Stimulated activated CD8-positive, alpha-beta memory T cell treated with anti-CD3 and anti-CD28 coated beads, Interleukin-12 subunit alpha, Interleukin-12 subunit beta, amount 100 ng/mL, for 24 hours (primary cell): ENCODE data around the gene SLC4A8.

Experiments used
- DNase-seq: peaks from one replicate; pipeline ENCODE4 v3.0.0-alpha.2; 2020; ENCODE audit errors: extremely low read depth

SLC4A8 gene

GRCh38 chr12:51424662-51425539, at the start of gene SLC4A8:
Gene SLC4A8 (plus strand): TSS chr12:51424831. CDS start chr12:51424988, 157 bp downstream.
- peak; percentile 48 for DNase-seq

- DNase-seq = no peak
Measured at GRCh38 chr12:51374856-51375255, 49.8 kb upstream of the SLC4A8 start.

GRCh38 chr12:51377099-51377984, 47.3 kb upstream of the SLC4A8 start:
- DNase-seq = no peak

DNA sequence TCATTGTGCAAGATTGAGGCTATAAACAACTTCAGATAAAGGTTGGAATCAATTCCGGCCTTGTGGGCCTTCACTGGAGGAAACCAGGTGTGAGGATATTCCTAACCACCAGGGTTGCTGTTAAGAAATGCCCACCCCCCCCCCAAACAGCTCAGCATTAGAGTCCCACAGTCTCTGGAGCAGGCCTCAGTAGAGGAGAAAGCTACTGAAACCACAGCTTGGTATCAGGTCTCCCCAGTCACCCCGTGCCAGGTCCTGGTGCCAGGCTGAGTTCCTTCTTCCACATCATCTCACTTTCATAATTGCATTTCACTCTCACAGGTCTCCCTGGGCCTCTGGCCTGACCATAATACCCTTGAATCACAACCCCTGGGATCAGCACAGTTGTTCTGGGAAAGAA, 45.9 kb upstream of the SLC4A8 start:
- no peak for DNase-seq

- DNase-seq = no peak
Measured at GRCh38 chr12:51379571-51379970, 45.1 kb upstream of the SLC4A8 start.

DNA sequence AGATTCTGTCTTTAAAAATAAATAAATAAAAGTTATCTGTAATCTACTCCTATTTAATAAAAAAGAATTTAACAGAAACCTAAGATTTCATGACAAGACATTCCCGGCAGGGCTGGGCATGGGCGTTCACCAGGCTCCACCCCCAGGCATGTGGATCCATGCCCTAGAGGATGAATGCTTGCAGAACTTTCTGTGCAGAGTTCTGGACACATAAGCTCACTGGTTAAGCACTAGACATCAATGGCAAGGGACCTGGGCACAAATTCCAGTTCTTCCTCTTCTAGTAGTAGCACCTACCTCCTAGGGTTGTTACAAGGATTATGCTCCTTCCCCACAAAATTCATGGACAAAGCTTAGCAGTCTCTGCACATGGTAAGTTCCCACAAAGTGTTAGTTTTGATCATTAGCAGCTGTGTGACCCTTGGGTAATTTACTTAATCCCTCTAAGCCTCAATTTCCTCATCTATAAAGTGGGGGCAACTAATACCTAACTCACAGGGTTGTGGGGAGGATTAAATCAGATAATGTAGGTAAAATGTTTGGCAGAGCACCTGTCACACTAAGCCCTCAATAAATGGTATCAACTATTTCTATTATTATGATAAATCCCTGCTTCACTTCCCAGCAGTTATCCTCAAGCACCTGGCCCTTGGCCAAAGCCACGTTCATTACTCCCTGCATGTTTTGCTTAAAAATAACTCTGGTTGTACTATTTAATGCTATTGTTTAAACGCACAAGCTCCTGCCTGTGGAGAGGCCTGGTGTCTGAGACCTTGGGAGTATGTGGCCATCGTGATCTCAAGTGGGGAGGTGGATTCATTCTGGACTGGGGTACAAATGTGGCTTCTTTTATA, 43.2 kb upstream of the SLC4A8 start:
- no peak for DNase-seq

DNA sequence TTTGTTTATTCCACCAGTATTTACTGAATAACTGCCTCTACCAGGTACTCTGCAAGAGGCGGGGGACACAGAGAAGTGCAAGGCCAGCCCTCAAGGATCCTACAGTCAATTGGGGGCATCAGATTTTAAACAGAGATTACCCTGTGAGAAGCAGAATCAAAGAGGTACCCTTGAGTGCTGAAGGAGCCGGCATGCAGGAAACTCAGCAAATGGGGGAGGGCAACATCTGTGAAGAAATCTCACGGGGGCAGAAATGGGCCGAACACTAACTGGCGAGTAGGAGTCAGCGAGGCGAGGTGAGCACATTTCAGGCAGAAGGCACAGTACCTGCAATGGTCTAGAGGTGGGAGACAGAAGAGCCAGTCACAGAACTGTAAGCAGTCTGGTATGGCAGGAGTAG, 42.5 kb upstream of the SLC4A8 start:
- no peak for DNase-seq

DNA sequence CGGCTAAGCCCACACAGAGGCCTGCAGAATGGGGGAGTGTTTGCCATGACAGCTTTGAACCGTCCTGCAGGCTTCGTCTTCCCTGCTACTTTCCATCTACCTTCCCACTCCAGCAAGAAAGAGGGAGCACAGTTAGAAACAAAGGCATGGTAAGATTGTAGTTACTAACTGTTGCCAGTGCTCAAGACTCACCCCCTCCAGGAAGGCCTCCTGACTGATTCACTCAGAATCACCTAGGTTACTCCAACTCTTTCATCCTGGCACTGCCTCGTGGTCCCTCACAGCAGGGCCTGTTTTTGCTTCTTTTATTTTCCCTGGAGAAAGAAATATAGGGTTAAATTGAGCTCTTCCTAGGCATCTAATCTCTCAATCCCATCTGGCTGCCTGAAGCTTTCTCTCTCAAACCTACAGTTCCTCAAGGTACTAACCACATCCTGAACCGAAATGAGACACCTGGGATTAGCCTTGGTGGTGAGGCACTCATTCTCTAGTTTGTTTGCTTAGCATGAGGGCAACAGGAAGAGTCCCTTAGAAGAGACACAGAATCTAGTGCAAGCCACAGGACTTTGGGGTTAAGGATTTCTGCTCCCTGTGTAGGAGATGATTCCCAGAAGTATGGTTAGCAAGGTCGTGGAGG, 41.2 kb upstream of the SLC4A8 start:
- DNase-seq = no peak

GRCh38 chr12:51386351-51386750, 38.3 kb upstream of the SLC4A8 start:
- no peak for DNase-seq

GRCh38 chr12:51388069-51388799, 36.4 kb upstream of the SLC4A8 start:
- no peak for DNase-seq

DNA sequence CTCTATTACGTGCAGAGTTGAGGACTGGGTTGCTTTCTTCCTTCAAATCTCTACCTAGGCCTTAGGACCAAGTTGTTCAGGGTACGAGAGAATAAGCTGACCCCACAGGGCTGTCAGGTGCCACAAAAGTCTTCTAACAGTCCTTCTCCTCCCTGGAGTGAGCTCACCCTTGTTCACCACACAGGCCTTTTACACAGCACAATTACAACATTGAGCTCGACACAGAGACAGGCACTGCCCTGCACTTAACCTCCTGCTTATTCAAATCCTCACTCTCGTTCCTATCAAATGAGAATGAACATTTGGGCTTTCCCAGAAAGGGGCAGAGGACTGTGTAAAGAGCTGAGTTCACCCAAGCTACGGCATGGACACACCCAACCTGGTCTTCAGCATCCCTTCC, 35.8 kb upstream of the SLC4A8 start:
- no peak for DNase-seq

- no peak for DNase-seq
Measured at GRCh38 chr12:51389302-51389999, 35.2 kb upstream of the SLC4A8 start.

DNA sequence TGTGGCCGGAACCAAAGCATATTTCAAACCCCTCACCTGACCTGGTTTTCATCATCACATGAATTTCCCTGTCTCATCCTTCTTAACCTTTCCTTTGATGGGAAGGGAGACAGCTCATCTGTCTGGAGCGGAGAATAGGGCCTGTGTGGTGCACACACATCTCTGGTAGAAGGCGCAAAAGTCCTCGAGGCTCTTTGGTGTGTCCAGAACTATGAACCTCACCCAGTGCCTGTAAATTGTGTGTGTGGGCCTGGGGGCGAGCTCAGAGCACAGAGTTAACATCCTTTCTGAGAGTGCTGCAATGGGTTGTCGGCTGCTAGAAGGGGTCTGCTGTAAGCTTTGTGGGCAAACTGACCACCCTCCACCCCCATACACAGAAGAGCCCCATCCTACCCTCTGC, 34.2 kb upstream of the SLC4A8 start:
- no peak for DNase-seq

DNA sequence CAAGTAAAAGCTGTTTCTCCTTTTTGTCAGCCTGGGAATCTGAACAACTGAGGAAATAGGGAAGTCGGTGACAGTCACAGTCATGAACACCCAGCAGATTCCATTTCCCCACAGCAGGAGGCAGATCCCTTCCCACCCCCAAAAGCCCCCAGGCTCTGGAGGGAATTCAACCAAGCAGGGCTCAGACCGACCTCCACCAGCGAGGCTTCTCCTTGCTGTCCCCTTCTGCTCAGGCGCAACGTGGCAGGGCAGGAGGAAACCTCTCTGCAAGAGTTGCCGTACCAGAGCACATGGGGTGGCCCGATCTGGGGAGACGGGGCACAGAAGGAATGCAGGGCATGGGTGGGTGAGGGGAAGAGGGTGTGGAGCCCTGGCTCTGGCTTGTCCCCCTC, 33.7 kb upstream of the SLC4A8 start:
- no peak for DNase-seq

- DNase-seq = no peak
Measured at GRCh38 chr12:51391283-51392123, 33.1 kb upstream of the SLC4A8 start, which contains the start of gene GALNT6. Gene GALNT6 (minus strand): TSS chr12:51391406. CDS start chr12:51379781, 11,625 bp downstream.

DNA sequence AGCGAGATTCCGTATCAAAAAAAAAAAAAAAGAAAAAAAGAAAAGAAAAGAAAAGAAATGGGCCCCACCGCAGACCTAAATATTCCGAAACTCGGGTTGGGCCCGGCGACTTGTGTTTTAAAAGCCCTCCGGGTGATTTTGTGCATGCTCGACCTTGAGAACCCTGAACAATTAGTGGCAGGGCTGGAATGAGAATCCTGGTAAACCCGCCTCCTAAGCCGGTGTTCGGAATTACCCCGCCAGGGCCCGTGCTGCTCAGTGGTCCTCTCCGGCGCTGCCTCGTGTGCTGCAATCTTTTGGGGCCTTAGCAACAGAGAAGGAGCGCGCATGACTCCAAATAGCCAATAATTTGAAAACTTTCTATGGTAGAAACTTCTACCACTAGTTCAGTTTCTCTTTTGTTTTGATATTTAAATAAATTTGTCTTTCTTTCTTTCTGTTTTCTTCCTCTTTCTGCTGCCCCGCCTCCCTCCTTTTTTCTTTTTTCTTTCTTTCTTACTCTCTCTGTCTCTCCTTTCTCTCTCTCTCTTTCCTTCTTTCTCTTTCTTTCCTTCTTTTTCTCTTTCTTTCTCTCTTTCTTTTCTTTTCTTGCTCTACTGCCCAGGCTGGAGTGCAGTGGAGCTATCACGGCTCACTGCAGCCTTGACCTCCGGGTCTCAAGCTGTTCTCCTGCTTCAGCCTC, 31.9 kb upstream of the SLC4A8 start:
- no peak for DNase-seq

DNA sequence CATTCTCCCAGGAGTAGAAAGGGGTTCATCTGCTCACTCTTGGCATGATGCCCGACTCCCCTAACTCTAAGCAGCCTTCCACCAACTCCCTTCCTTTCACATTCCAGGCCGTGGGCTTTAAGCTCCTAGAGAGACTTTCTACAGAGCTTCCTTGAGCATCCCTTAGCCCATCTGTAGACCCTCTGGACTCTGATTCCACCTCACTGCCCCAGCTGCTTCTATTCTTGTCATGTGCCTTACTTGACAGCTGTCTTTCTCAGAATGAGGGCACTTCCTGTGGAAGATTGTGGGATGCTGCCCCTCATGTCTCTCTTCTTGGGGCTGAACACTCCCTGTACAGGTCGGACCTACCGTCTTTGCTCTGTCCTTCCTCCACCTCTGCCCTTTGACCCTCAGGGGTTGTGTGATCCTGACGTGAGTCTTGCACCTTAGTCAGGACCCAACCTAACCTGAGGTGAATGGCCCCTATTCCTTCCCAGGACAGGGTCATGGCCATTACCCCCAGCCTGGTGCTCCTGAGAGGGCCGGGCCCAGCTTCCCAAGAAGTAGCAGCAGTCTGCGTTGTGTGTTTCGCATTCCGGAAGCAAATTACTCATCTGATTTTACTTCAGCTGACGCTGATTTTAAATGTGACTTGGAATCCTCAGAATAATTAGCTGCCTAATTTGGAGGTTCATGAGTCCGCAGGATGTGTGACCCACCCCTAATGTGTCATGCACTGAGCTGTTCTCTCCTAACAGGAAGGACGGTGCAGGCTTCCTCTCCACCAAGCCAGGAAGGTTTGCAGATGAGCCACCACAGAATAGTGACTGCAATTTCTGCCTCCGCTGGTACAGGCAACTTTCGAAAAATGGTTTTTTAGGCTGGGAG, 30.7 kb upstream of the SLC4A8 start:
- DNase-seq = no peak
